ENCODE data around the gene SSTR3.

SSTR3 gene

GRCh38 chr22:37180531-37181231 is 31.6 kb downstream of the SSTR3 start:
- no peak overlapping the region for H3K4me3 ChIP-seq (ENCODE audit: low read depth, low read length)
- TF ChIP-seq CTCF (IDR thresholded peaks at IDR 0.05; ENCODE audit: low read depth, low read length) (no peak), MYC (IDR thresholded peaks at IDR 0.05; ENCODE audit: low read depth, low read length) (no peak), MAX (IDR thresholded peaks at IDR 0.05; ENCODE audit: low read depth, low read length) (no peak), POLR2A (IDR thresholded peaks at IDR 0.05; ENCODE audit: extremely low read depth, insufficient read length) (no peak)
- no peak for DNase-seq (ENCODE audit: low read depth)

- DNase-seq (ENCODE audit: low read depth) = no peak
- TF ChIP-seq POLR2A (IDR thresholded peaks at IDR 0.05; ENCODE audit: extremely low read depth, insufficient read length) (no peak), MAX (IDR thresholded peaks at IDR 0.05; ENCODE audit: low read depth, low read length) (no peak), MYC (IDR thresholded peaks at IDR 0.05; ENCODE audit: low read depth, low read length) (no peak), CTCF (IDR thresholded peaks at IDR 0.05; ENCODE audit: low read depth, low read length) (no peak)
- no peak overlapping the region for H3K4me3 ChIP-seq (ENCODE audit: low read depth, low read length)
These were observed 32.5 kb downstream of the SSTR3 start for GRCh38 chr22:37179622-37180420.

GRCh38 chr22:37179126-37179470 is 33.2 kb downstream of the SSTR3 start:
- DNase-seq (ENCODE audit: low read depth) = no peak
- TF ChIP-seq CTCF (IDR thresholded peaks at IDR 0.05; ENCODE audit: low read depth, low read length) (no peak), POLR2A (IDR thresholded peaks at IDR 0.05; ENCODE audit: extremely low read depth, insufficient read length) (no peak)
- H3K4me3 ChIP-seq (ENCODE audit: low read depth, low read length) = no peak overlapping the region

- no peak overlapping the region for H3K4me3 ChIP-seq (ENCODE audit: low read depth, low read length)
- DNase-seq (ENCODE audit: low read depth) = no peak
- no peak for TF ChIP-seq MAX (IDR thresholded peaks at IDR 0.05; ENCODE audit: low read depth, low read length)
- no peak for TF ChIP-seq MYC (IDR thresholded peaks at IDR 0.05; ENCODE audit: low read depth, low read length)
- no peak for TF ChIP-seq POLR2A (IDR thresholded peaks at IDR 0.05; ENCODE audit: extremely low read depth, insufficient read length)
- no peak for TF ChIP-seq CTCF (IDR thresholded peaks at IDR 0.05; ENCODE audit: low read depth, low read length)
These were observed 33.7 kb downstream of the SSTR3 start for GRCh38 chr22:37178350-37179125.

GRCh38 chr22:37177755-37178154 is 34.5 kb downstream of the SSTR3 start:
- no peak for TF ChIP-seq CTCF (IDR thresholded peaks at IDR 0.05; ENCODE audit: low read depth, low read length)
- no peak for TF ChIP-seq MYC (IDR thresholded peaks at IDR 0.05; ENCODE audit: low read depth, low read length)
- no peak for TF ChIP-seq MAX (IDR thresholded peaks at IDR 0.05; ENCODE audit: low read depth, low read length)
- TF ChIP-seq POLR2A (IDR thresholded peaks at IDR 0.05; ENCODE audit: extremely low read depth, insufficient read length) = no peak
- DNase-seq (ENCODE audit: low read depth) = no peak
- no peak overlapping the region for H3K4me3 ChIP-seq (ENCODE audit: low read depth, low read length)

Measured in NB4 (cell line).